ENCODE results near the gene DCLK1. TPM values are rescaled to one million over a fixed set of nuclear protein-coding genes. Genes with fewer than 3 reads are reported as not detected.

Gene DCLK1
- total and polyA plus RNA-seq, 2 donors (not counting 1 experiment from before 2014, with no cell fraction given): 0.56 to 6.3 TPM

DNA sequence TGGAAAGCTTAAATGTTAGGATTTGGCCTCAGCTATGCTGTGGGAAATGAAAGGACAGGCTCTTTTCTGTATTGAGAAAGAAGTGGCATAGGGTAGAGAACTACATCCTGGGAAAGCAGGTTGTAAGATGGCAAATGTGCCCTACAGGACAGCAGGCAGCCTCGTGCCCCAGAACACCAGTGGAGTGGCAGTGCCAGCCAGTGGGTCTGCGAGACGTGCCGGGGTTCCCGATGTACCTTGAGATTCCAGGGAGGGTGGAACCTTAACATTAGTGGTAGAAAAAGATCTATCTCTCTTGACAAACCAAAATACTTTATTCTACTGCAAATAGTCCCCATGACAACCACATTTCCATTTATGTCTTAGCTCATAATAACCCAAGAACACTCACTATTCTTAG, 42.7 kb downstream of the DCLK1 start:
- no peak for DNase-seq (ENCODE audit: low read depth in 2 of 2)
- Histone ChIP-seq H3K27ac (ENCODE audit: insufficient read depth, low read length) (no peak overlapping the region), H3K4me1 (ENCODE audit: control insufficient read depth, extremely low read depth, insufficient read depth, low read length) (no peaks in the 10 kb centered on the region), H4K20me1 (ENCODE audit: control insufficient read depth, extremely low read depth, insufficient read depth, low read length) (no peaks in the 10 kb centered on the region), H3K36me3 (ENCODE audit: control insufficient read depth, insufficient read depth, low read length) (no peaks in the 10 kb centered on the region), H3K4me3 (replicated peaks in 1 of 4; ENCODE audit: control extremely low read depth in 1 of 4, insufficient read depth in 1 of 4, low read depth in 3 of 4, low read length in 4 of 4) (no peak overlapping the region), H3K9ac (ENCODE audit: insufficient read depth, low read length) (no peak overlapping the region), H3K27me3 (ENCODE audit: control insufficient read depth, insufficient read depth, low read length) (no peaks in the 10 kb centered on the region), H2AFZ (ENCODE audit: low read length) (no peak overlapping the region), H3K4me2 (ENCODE audit: extremely low read depth, insufficient read depth, low read length) (no peak overlapping the region), H3K79me2 (ENCODE audit: control insufficient read depth, insufficient read depth, low read length) (no peaks in the 10 kb centered on the region), H3K9me3 (ENCODE audit: control insufficient read depth, insufficient read depth, low read depth, low read length) (no peaks in the 10 kb centered on the region)
- no peak for TF ChIP-seq EZH2 (IDR thresholded peaks at IDR 0.05; ENCODE audit: low read length, missing control alignments)
- TF ChIP-seq, protein P1, sequence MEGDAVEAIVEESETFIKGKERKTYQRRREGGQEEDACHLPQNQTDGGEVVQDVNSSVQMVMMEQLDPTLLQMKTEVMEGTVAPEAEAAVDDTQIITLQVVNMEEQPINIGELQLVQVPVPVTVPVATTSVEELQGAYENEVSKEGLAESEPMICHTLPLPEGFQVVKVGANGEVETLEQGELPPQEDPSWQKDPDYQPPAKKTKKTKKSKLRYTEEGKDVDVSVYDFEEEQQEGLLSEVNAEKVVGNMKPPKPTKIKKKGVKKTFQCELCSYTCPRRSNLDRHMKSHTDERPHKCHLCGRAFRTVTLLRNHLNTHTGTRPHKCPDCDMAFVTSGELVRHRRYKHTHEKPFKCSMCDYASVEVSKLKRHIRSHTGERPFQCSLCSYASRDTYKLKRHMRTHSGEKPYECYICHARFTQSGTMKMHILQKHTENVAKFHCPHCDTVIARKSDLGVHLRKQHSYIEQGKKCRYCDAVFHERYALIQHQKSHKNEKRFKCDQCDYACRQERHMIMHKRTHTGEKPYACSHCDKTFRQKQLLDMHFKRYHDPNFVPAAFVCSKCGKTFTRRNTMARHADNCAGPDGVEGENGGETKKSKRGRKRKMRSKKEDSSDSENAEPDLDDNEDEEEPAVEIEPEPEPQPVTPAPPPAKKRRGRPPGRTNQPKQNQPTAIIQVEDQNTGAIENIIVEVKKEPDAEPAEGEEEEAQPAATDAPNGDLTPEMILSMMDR (conservative IDR thresholded peaks at IDR 0.05 in 1 of 2, IDR thresholded peaks at IDR 0.05 in 1 of 2; ENCODE audit: low read depth in 1 of 2, low read length in 2 of 2): no peak

DNA sequence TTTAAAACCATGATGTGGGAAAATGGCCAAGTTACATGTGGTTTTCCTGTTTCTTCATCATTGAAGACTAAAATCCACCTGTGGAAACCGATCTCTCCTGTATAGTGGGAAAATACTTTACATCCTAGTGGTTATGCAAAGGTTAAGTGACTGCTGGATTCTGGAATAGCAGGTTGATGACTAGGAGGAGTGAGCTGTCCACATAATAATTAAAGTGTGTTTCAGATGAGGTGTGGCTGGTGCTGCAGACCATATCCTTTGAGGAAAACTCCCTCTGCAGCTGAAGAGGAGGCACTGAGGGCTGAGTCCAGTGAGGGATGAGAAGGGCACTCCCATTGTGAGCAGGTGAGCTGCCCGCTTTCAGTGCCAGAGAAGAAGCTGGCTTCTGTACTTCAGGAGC, 43.2 kb downstream of the DCLK1 start:
- Histone ChIP-seq H3K36me3 (ENCODE audit: control insufficient read depth, insufficient read depth, low read length) (no peaks in the 10 kb centered on the region), H3K9ac (ENCODE audit: insufficient read depth, low read length) (no peak overlapping the region), H2AFZ (ENCODE audit: low read length) (no peak overlapping the region), H3K9me3 (ENCODE audit: control insufficient read depth, insufficient read depth, low read depth, low read length) (no peaks in the 10 kb centered on the region), H3K27me3 (ENCODE audit: control insufficient read depth, insufficient read depth, low read length) (no peaks in the 10 kb centered on the region), H4K20me1 (ENCODE audit: control insufficient read depth, extremely low read depth, insufficient read depth, low read length) (no peaks in the 10 kb centered on the region), H3K79me2 (ENCODE audit: control insufficient read depth, insufficient read depth, low read length) (no peaks in the 10 kb centered on the region), H3K4me3 (replicated peaks in 1 of 4; ENCODE audit: control extremely low read depth in 1 of 4, insufficient read depth in 1 of 4, low read depth in 3 of 4, low read length in 4 of 4) (no peak overlapping the region), H3K27ac (ENCODE audit: insufficient read depth, low read length) (no peak overlapping the region), H3K4me1 (ENCODE audit: control insufficient read depth, extremely low read depth, insufficient read depth, low read length) (no peaks in the 10 kb centered on the region), H3K4me2 (ENCODE audit: extremely low read depth, insufficient read depth, low read length) (no peak overlapping the region)
- peak in 1 of 2 donors; percentile 3 for DNase-seq (ENCODE audit: low read depth in 2 of 2)
- TF ChIP-seq, protein P1 (conservative IDR thresholded peaks at IDR 0.05 in 1 of 2, IDR thresholded peaks at IDR 0.05 in 1 of 2; ENCODE audit: low read depth in 1 of 2, low read length in 2 of 2): no peak
- TF ChIP-seq EZH2 (IDR thresholded peaks at IDR 0.05; ENCODE audit: low read length, missing control alignments): no peak

DNA sequence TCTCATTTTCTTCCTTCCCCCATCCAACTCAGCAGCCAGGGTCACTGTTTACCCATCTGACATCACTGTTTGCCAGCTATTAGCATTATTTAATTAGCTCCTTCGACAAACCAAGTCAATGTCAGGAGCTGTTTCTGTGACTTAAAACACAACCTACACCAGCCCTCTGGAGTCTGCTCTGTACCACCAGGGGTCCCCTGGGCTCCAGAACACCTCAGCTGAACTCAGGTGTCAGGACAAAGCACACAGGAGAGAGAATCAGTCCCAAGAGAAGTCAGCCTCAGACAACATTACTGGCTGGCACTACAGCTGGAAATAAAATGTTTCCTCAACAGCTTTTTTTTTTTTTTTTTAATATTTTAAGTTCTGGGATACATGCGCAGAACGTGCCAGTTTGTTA, 45.1 kb downstream of the DCLK1 start:
- no peak overlapping the region for H3K4me2 ChIP-seq (ENCODE audit: extremely low read depth, insufficient read depth, low read length)
- no peaks in the 10 kb centered on the region for H3K4me1 ChIP-seq (ENCODE audit: control insufficient read depth, extremely low read depth, insufficient read depth, low read length)
- H2AFZ ChIP-seq (ENCODE audit: low read length): no peak overlapping the region
- no peaks in the 10 kb centered on the region for H3K36me3 ChIP-seq (ENCODE audit: control insufficient read depth, insufficient read depth, low read length)
- no peak overlapping the region for H3K27ac ChIP-seq (ENCODE audit: insufficient read depth, low read length)
- H3K79me2 ChIP-seq (ENCODE audit: control insufficient read depth, insufficient read depth, low read length): no peaks in the 10 kb centered on the region
- no peaks in the 10 kb centered on the region for H3K9me3 ChIP-seq (ENCODE audit: control insufficient read depth, insufficient read depth, low read depth, low read length)
- no peak for DNase-seq (ENCODE audit: low read depth in 2 of 2)
- no peaks in the 10 kb centered on the region for H3K27me3 ChIP-seq (ENCODE audit: control insufficient read depth, insufficient read depth, low read length)
- no peaks in the 10 kb centered on the region for H4K20me1 ChIP-seq (ENCODE audit: control insufficient read depth, extremely low read depth, insufficient read depth, low read length)
- no peak overlapping the region for H3K4me3 ChIP-seq (replicated peaks in 1 of 4; ENCODE audit: control extremely low read depth in 1 of 4, insufficient read depth in 1 of 4, low read depth in 3 of 4, low read length in 4 of 4)
- H3K9ac ChIP-seq (ENCODE audit: insufficient read depth, low read length): no peak overlapping the region
- TF ChIP-seq, protein P1 (conservative IDR thresholded peaks at IDR 0.05 in 1 of 2, IDR thresholded peaks at IDR 0.05 in 1 of 2; ENCODE audit: low read depth in 1 of 2, low read length in 2 of 2): no peak
- TF ChIP-seq EZH2 (IDR thresholded peaks at IDR 0.05; ENCODE audit: low read length, missing control alignments): no peak
